Inferior parietal cortex (tissue), 1 donor: ENCODE measurements around the gene CHST1.

Experiments
- DNase-seq: peaks from one replicate; pipeline ENCODE4 v3.0.0-alpha.2; 2016; ENCODE audit errors: extremely low spot score

The CHST1 gene

GRCh38 chr11:45660729-45661438 lies 4.5 kb downstream of the CHST1 start:
- no peak for DNase-seq

DNA sequence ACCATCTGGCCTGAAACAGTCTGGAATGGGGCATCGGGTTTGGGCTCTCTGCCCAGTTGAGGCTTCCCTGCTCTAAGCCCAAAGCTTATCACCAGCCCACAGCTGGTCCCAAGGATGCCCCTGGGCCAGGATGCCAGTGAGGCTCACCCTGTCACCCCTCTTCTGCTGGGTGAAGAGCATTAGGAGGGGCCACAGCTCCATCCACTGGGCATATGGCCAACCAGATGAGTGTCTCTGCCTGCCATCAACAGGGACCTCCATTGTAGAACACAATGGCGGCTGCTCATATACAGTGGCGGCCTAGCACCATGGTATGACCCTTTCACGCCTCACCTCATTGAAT lies 5.6 kb downstream of the CHST1 start:
- DNase-seq = no peak

DNA sequence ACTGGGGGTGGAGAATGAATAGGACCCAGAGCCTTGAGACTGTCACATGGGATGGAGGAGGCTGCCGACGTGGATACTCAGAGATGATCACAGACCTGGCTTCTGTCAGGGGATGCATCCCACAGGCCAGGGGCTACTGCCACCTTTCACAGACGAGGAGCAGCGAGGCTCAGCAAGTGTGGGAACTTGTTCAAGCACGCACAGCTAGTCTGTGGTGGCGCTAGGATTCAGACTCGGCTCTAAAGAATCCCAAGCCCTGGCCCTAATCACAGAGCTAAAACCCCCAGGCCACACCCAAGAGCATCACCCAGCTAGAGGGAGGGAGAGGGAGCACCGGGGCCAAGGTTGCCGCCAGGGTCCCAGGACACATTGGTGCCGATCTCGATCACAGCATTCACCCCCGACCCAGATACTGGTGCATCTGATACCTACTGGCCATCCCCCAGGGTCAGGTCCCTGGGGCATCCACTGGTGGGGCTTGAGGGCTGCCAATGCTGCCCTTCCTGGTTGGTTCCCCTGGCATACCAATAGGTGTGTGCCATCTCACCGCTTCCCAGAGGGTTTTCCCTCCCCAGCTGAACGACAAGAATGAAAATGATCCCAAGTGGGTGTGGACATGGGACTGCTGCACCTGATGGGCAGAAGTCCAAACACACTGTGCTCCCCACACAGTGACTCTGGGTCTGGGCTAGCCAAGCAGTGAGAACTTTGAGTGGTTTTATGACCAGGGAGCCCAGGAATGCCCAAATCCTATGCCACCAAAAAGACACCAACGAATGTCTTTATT lies 6.2 kb downstream of the CHST1 start:
- no peak for DNase-seq

DNA sequence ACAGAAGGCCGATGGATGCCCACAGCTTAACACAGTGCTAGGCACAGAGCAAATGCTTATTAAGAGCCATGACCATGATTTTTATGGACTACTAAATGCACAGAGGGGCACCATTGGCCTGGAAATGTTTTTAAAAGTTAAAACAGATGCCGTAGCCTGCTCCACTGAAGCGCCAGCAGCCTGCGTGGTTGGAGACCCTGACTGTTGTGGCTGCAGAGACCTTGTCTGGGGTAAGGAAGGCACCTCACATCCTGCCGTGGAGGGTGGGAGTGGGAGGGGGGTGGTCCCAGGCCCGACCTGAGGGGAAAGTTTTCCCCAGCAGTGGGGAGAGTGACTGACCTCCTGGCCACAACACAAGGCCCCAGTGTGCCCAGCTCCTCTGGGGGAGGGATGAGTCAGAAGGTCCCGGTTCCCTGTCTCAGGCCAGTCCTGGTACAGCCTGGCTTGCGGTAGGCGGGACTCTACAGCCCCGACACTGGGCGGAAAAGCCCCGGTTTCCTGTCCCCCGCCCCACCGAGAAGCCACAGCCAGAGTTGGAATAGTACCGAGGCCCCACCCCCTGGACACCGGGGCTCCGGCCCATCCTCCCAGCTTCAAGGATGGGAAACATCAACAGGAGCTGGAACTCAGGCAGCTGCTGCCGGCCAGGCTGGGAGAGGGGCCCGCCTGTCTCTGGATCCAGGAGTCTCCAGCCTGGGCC lies 7.0 kb downstream of the CHST1 start:
- no peak for DNase-seq

DNA sequence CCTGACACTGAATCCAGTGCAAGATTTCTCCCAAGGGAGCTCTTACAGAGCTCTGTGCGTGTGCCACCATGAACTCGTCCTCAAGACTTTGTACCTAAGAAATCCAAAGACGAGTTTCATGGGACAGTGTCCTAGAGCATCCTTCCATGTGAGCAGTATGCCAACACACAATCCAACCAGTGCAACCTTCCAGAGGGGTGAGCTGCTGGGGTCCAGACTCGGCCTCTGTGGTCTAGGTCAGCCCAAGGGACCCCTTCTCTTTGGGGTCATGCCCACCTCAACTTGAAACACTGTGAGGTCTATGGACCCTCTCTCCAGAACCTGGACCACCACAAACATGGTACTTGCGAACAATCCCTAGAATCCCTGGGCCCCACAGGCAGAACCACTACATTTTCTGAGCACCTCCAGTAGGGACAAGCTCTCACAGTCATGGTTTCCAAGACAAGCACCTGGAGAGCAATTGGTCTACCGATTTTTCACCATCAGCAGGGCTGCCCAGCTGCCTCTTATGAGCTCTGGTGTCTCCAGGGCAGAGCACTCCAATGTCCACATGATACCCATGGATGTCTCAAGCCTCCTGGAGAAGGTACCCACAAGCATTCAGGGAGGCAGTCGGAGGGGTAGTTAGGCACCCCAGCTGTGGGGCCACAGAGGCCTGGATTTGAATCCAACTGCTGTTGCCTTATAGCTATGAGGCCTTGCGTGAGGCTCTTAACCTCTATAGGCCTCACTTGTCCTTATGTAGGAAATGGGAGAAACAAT lies 7.7 kb downstream of the CHST1 start:
- no peak for DNase-seq

GRCh38 chr11:45655831-45656230 lies 9.6 kb downstream of the CHST1 start:
- no peak for DNase-seq

DNA sequence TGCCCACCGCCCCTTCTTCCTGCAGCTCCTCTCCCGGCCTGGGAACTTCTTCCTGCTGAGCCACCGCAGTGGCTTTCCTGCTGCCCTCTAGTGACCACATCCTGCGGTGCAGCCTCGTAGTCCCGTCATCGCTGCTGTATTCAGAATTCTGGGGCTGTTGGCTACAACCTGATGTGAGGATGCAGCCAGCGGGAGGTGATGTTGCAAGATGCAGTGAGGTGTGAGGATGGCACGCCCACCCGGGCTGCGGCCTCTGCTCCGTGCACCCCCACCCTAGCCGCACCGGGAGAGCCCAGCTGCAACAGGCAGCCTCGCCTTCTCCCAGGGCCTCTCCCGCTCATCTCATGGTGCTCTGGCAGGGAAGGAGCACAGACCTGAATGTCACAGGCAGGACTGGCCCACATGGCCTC lies 10.1 kb downstream of the CHST1 start:
- DNase-seq = peak; percentile 88

GRCh38 chr11:45655012-45655283 lies 10.5 kb downstream of the CHST1 start:
- DNase-seq = no peak

GRCh38 chr11:45654231-45655011 lies 11.0 kb downstream of the CHST1 start:
- DNase-seq = no peak

DNA sequence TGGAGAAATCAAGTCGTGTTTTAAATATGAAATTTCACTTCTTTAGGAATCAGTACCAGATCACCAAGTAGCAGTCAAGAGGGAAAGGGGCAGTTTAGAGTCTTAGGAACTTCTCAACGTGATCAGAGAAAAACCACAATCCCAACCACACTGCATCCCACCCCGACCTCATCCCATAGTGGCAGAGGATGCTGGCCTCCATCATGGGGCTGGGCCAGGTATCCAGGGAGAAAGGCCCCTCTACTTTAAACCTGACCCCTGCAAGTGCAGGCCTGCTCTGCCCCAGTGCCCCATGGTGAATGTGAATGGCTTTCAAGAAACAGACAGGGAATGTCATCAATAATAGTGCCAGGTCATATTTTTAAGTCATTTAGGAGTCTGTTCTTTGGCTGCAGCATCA lies 12.1 kb downstream of the CHST1 start:
- DNase-seq = no peak

- no peak for DNase-seq
Observed at GRCh38 chr11:45652781-45653180, 12.6 kb downstream of the CHST1 start.

GRCh38 chr11:45651841-45652749 lies 13.3 kb downstream of the CHST1 start:
- DNase-seq = no peak

DNA sequence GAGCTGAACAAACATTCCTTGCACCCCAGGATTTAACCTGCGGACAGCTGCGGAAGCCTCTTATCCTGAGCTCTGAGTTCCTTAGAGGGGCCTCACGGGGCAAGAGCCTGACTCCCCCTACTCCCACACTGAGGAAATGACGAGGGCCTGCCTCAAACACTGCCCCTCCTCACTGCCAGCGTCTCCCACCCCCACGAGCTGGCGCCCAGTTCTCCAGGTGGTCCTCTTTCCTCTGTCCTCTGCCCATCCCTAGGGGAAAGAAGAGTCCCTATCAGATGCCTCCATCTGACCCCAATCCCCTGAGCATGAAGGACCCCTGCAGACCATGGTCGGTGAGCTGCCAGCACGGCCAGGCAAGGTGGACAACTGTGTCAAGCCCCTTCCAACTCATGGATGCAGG lies 14.3 kb downstream of the CHST1 start:
- no peak for DNase-seq

DNA sequence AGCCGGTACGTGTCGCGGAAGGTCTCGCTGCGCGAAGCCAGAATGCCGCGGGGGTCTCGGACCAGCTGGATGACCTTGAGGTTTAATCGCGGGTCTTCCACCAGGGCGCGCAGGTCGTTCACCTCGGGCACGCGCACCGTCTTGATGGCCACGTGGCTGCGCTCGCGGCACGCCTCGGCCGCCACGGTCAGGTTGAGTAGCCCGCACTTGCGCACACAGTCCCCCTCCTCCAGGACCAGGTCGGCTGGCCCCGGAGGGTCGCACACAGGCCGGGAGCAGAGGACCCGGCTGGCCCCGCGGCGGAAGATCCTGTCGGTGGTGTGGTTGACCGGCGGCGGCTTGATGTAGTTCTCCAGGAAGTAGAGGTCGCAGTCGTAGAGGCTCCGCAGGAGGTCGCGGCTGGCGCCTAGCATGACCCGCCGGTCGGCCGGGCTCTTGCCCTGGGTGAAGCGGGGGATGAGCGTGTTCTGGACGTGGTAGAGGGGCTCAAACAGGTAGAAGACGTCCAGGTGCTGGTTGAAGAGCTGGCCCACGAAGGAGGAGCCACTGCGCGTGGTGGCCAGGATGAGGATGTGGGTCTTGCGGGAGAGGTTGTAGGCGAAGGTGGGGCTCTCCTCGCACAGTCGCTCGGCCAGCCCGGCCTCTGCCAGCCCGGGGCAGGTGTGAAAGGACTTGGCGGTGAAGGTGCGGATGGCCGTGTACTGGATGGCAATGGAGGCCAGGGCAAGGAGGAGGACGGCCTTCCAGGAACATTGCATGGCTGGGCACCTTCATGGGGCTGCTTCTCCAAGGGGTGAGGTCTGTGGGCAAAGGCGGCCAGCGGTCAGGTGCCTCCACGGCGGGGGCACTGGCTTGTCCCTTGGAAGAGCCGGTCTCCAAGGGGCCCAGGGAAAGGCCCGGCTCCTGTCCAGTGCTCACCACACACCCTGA lies 15.0 kb downstream of the CHST1 start:
- DNase-seq = no peak

DNA sequence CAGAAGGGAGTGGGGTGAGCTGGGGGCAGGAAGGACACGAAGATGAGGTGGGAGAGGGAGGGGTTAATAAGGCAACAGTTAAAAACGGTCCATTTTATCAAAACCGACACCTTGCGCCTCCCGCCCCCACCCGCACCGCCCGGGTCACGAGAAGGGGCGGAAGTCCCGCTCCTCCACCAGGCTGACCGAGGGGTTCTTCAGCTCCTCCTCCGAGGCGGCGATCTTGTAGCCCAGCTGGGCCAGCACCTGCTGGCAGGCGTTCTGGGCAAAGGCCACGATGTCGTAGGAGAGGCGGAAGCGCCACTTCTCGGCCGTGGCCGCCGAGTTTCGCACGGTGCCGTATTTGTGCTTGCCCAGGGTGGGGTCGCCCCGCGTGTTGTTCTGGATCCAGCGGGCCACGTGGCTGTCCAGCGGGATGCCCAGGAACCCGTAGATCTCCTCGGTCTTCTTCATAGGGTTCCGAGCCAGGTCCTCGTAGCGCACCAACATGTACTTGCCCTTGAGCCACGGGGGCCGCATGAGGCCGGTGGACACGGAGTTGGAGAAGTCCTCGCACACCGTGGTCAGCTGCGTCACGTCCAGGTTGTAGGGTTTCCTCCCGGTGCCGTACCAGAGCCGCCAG lies 15.8 kb downstream of the CHST1 start:
- DNase-seq = no peak

- DNase-seq = no peak
Observed at GRCh38 chr11:45648931-45649330, 16.5 kb downstream of the CHST1 start.

DNA sequence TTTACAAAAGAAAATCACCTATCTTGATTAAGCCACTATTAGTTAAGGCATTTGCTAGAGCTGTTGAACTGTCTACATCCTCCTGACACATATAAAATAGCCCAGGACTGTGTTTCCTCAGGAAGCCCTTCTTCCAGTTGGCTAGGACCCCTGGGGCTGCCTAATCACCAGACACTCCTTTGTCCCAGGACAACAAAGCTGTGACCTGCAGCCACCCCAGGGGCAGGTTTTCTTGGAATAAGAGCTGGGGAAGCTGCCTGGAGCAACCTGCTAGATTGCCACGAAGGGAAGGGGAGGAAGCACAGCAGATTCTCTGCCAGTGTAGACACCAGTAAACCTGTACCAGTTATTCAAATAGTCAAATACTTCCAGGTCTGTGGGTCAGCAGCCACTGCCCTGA lies 17.6 kb downstream of the CHST1 start:
- no peak for DNase-seq

- no peak for DNase-seq
Observed at GRCh38 chr11:45647329-45647728, 18.1 kb downstream of the CHST1 start.
